Measurements from ENCODE around the gene NBAS. TPM values are rescaled to one million over a fixed set of nuclear protein-coding genes. Genes with fewer than 3 reads are reported as not detected.

NBAS gene
- total RNA-seq, 2 experiments from 2014 or later: 24.3 to 25.5 TPM

DNA sequence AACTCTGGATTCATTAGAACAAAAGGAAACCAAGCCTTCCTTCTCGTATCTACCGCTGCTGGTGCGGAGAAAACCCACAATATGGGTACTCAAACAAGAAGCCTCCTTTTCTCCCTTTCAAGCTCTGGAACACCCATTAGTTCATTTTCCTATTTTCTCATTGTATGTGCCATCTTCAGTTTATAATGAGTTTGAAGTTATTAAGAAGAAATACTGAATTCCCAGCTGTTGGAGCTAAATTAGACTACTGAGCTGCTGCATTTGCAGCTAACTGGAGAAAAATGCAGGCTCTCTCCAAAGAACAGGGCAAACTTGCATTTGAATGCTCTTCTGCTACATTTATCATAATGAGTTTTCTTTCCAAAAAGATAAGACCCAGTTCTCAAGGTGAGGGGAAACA lies 398.5 kb downstream of the NBAS start:
- DNase-seq: no peak
- H3K9me3 ChIP-seq (ENCODE audit: control insufficient read depth in 1 of 2, insufficient read depth in 1 of 2, low read length in 2 of 2): no peaks in the 10 kb centered on the region
- no peak overlapping the region for H3K4me3 ChIP-seq (ENCODE audit: low read length)
- no peak overlapping the region for H3K4me3 Mint-ChIP-seq
- H3K27ac ChIP-seq (ENCODE audit: low read depth in 1 of 2, low read length in 2 of 2): no peak overlapping the region
- H3K4me1 ChIP-seq (ENCODE audit: insufficient read depth, low read length): no peaks in the 10 kb centered on the region
- H3K27ac Mint-ChIP-seq: no peak overlapping the region
- no peak for ATAC-seq (ENCODE audit: poor library complexity)
- no peaks in the 10 kb centered on the region for H3K27me3 Mint-ChIP-seq
- no peaks in the 10 kb centered on the region for H3K9me3 Mint-ChIP-seq
- no peaks in the 10 kb centered on the region for H3K4me1 Mint-ChIP-seq (ENCODE audit: low read depth)
- TF ChIP-seq, protein P1, sequence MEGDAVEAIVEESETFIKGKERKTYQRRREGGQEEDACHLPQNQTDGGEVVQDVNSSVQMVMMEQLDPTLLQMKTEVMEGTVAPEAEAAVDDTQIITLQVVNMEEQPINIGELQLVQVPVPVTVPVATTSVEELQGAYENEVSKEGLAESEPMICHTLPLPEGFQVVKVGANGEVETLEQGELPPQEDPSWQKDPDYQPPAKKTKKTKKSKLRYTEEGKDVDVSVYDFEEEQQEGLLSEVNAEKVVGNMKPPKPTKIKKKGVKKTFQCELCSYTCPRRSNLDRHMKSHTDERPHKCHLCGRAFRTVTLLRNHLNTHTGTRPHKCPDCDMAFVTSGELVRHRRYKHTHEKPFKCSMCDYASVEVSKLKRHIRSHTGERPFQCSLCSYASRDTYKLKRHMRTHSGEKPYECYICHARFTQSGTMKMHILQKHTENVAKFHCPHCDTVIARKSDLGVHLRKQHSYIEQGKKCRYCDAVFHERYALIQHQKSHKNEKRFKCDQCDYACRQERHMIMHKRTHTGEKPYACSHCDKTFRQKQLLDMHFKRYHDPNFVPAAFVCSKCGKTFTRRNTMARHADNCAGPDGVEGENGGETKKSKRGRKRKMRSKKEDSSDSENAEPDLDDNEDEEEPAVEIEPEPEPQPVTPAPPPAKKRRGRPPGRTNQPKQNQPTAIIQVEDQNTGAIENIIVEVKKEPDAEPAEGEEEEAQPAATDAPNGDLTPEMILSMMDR (IDR thresholded peaks at IDR 0.05): no peak
- no peaks in the 10 kb centered on the region for H3K27me3 ChIP-seq (ENCODE audit: control insufficient read depth in 1 of 2, insufficient read depth in 2 of 2, low read length in 2 of 2)
- intact Hi-C loops (cut with DNase I, micrococcal nuclease): no loop called here
- peaks cover 21% of the 10 kb centered on the region for H3K36me3 Mint-ChIP-seq (ENCODE audit: low read depth)
- ChIA-PET CTCF (no interaction called here), POLR2A (no interaction called here)
- H3K36me3 ChIP-seq (ENCODE audit: insufficient read depth, low read length): peaks cover 7% of the 10 kb centered on the region

DNA sequence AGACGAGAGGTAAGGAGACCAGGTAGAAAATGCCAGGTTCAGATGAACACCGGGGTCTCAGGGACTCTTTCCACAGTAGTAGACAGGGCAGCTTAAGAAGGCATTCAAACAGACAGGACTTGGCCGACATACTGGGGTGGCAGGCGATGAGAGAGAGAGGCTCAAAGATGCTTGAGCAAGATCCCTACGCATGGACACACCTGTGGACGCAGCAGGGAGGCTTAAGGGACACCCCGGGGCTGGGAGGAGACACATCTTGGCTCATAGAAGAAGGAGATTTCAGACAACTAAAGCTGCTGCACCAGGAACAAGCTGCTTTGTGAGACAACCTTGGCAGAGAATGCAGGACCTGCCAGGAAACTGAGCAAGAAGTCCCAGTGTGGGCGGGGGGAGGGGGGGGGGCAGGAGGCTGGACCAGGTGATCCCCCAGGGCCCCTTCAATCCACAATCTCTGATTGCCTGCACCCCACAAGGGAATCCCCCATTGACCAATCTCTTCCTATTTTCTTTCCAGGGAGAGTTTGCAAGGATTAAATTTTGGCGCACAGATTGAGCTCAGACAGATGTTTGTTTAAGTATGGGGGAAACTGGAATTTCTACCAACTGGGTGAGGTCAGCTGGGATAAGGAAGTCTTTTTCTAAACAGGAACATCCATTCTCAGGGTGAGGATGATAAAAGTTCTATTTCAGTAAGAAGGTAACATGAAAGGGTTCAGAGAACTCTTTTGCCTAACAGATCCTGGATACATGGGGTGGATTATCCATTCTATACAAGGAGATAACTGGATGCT lies 400.7 kb downstream of the NBAS start:
- no peaks in the 10 kb centered on the region for H3K27me3 ChIP-seq (ENCODE audit: control insufficient read depth in 1 of 2, insufficient read depth in 2 of 2, low read length in 2 of 2)
- Mint-ChIP-seq H3K9me3 (no peaks in the 10 kb centered on the region), H3K27ac (no peak overlapping the region), H3K36me3 (ENCODE audit: low read depth) (peaks cover 3% of the 10 kb centered on the region), H3K4me3 (no peak overlapping the region), H3K27me3 (no peaks in the 10 kb centered on the region), H3K4me1 (ENCODE audit: low read depth) (peaks cover 11% of the 10 kb centered on the region)
- no peak overlapping the region for H3K4me3 ChIP-seq (ENCODE audit: low read length)
- intact Hi-C loops (cut with DNase I, micrococcal nuclease): no loop called here
- DNase-seq (no peak), ATAC-seq (ENCODE audit: poor library complexity) (no peak)
- TF ChIP-seq, protein P1 (IDR thresholded peaks at IDR 0.05): no peak
- H3K27ac ChIP-seq (ENCODE audit: low read depth in 1 of 2, low read length in 2 of 2): no peak overlapping the region
- no peaks in the 10 kb centered on the region for H3K36me3 ChIP-seq (ENCODE audit: insufficient read depth, low read length)
- no peaks in the 10 kb centered on the region for H3K4me1 ChIP-seq (ENCODE audit: insufficient read depth, low read length)
- no peaks in the 10 kb centered on the region for H3K9me3 ChIP-seq (ENCODE audit: control insufficient read depth in 1 of 2, insufficient read depth in 1 of 2, low read length in 2 of 2)
- ChIA-PET POLR2A (no interaction called here), CTCF (no interaction called here)

DNA sequence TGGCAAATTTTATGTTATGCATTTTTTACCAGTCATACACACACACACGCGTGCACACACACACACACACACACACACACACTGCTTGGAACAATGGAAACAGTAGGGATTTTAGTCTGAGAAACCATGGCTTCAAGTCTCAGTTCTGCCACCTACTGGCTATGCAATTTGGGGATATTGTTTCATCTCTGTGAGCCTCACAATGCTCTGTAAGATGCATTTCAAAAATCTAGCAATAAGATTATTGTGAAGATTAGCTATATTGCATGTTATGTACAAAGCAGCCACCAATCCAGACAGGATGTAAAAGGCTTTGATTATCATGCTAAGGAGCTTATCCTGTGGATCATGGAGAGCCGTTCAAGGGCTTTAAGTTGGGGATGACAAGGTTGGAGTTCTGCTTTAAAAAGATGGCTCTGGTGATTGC lies 401.4 kb downstream of the NBAS start:
- Histone ChIP-seq H3K4me3 (ENCODE audit: low read length) (no peak overlapping the region), H3K36me3 (ENCODE audit: insufficient read depth, low read length) (no peaks in the 10 kb centered on the region), H3K9me3 (ENCODE audit: control insufficient read depth in 1 of 2, insufficient read depth in 1 of 2, low read length in 2 of 2) (no peaks in the 10 kb centered on the region), H3K27ac (ENCODE audit: low read depth in 1 of 2, low read length in 2 of 2) (no peak overlapping the region), H3K27me3 (ENCODE audit: control insufficient read depth in 1 of 2, insufficient read depth in 2 of 2, low read length in 2 of 2) (no peaks in the 10 kb centered on the region), H3K4me1 (ENCODE audit: insufficient read depth, low read length) (no peaks in the 10 kb centered on the region)
- ATAC-seq (ENCODE audit: poor library complexity): no peak
- POLR2A ChIA-PET: no interaction called here
- no peaks in the 10 kb centered on the region for H3K27me3 Mint-ChIP-seq
- no peak overlapping the region for H3K27ac Mint-ChIP-seq
- CTCF ChIA-PET: no interaction called here
- intact Hi-C loops (cut with DNase I, micrococcal nuclease): no loop called here
- peak in 3 of 14 experiments; percentile 10 to 31 (median 29) for DNase-seq
- H3K4me3 Mint-ChIP-seq: no peak overlapping the region
- H3K4me1 Mint-ChIP-seq (ENCODE audit: low read depth): peaks cover 12% of the 10 kb centered on the region
- no peaks in the 10 kb centered on the region for H3K36me3 Mint-ChIP-seq (ENCODE audit: low read depth)
- no peaks in the 10 kb centered on the region for H3K9me3 Mint-ChIP-seq
- TF ChIP-seq, protein P1 (IDR thresholded peaks at IDR 0.05): peak; percentile 34

Measured in CD4-positive, alpha-beta T cell (primary cell).